Bronchial epithelial cell (primary cell): ENCODE measurements around the gene ZNF716. TPM values are rescaled to one million over a fixed set of nuclear protein-coding genes. Genes with fewer than 3 reads are reported as not detected.
"Not testable (repeated sequence)": the region's sequence is repeated elsewhere in the genome, so short reads cannot be mapped to it uniquely, and the experiment has no call there.

Source experiments
- DNase-seq: peaks from one replicate; pipeline ENCODE4 v3.0.0-alpha.2; 2010; ENCODE audit warnings: low read depth
- FAIRE-seq: peaks from 2 replicates; lab custom pipeline; 2011; peaks lifted over from hg19 to GRCh38; lab: Jason Lieb, UNC
- H3K27me3 ChIP-seq: 2 replicates; pipeline ENCODE4 v1.5.1; 2011; ENCODE audit warnings: low read length; ENCODE audit not compliant: control insufficient read depth, insufficient read depth
- H3K36me3 ChIP-seq: 2 replicates; pipeline ENCODE4 v1.5.1; 2011; ENCODE audit warnings: low read length; ENCODE audit not compliant: control insufficient read depth, insufficient read depth
- H3K4me3 ChIP-seq: 2 replicates; pipeline ENCODE4 v1.5.1; 2011; ENCODE audit warnings: mild to moderate bottlenecking, low read depth, low read length, control low read depth
- CTCF ChIP-seq: IDR thresholded peaks from 2 replicates; pipeline ENCODE4 v1.5.1; 2011; ENCODE audit warnings: mild to moderate bottlenecking, moderate library complexity, low read length, control low read depth, inconsistent platforms; ENCODE audit not compliant: insufficient read depth, severe bottlenecking
- total RNA-seq: library from RNA; depleted of rRNA; stranded (reverse); fragments of >200 nt; gene quantifications from 2 replicates; pipeline ENCODE4 v1.2.1, GENCODE V29; 2014

Gene ZNF716
- total RNA-seq = not detected in 2 replicates

- no peak for TF ChIP-seq CTCF
- FAIRE-seq (no peak), DNase-seq (no peak)
- Histone ChIP-seq H3K36me3 (no peaks in the 10 kb centered on the region), H3K4me3 (no peak within 1 kb of the TSS), H3K27me3 (no peaks in the 10 kb centered on the region)
Measured at GRCh38 chr7:57449904-57450303, at the start of gene ZNF716. Gene ZNF716, plus strand, starts transcription at chr7:57450177. Its CDS starts 112 bp downstream, at chr7:57450289.

GRCh38 chr7:57400531-57401155 lies 49.3 kb upstream of the ZNF716 start:
- no peak overlapping the region for H3K4me3 ChIP-seq
- DNase-seq (no peak), FAIRE-seq (no peak)
- H3K36me3 ChIP-seq = no peaks in the 10 kb centered on the region
- no peaks in the 10 kb centered on the region for H3K27me3 ChIP-seq
- TF ChIP-seq CTCF = no peak

GRCh38 chr7:57403051-57403450 lies 46.9 kb upstream of the ZNF716 start:
- not testable (repeated sequence) for H3K36me3 ChIP-seq, H3K27me3 ChIP-seq, DNase-seq, FAIRE-seq, H3K4me3 ChIP-seq

GRCh38 chr7:57403601-57404342 lies 46.2 kb upstream of the ZNF716 start:
- no peak for TF ChIP-seq CTCF
- no peak overlapping the region for H3K4me3 ChIP-seq
- no peak for DNase-seq

GRCh38 chr7:57404343-57404966 lies 45.5 kb upstream of the ZNF716 start:
- no peaks in the 10 kb centered on the region for H3K36me3 ChIP-seq
- FAIRE-seq = no peak
- H3K27me3 ChIP-seq = no peaks in the 10 kb centered on the region
- DNase-seq = no peak
- H3K4me3 ChIP-seq = no peak overlapping the region
- TF ChIP-seq CTCF = no peak

More at GRCh38 chr7:57403601-57404342, 46.2 kb upstream of the ZNF716 start:
- Histone ChIP-seq H3K27me3 (no peaks in the 10 kb centered on the region), H3K36me3 (no peaks in the 10 kb centered on the region)
- FAIRE-seq = peak; percentile 36

- DNase-seq = no peak
- TF ChIP-seq CTCF = no peak
- Histone ChIP-seq H3K36me3 (no peaks in the 10 kb centered on the region), H3K4me3 (no peak overlapping the region), H3K27me3 (no peaks in the 10 kb centered on the region)
- no peak for FAIRE-seq
Measured at GRCh38 chr7:57404967-57405421, 45.0 kb upstream of the ZNF716 start.
